ENCODE measurements around the gene ZNF195. TPM values are rescaled to one million over a fixed set of nuclear protein-coding genes. Genes with fewer than 3 reads are reported as not detected.
"Not testable (repeated sequence)": the region's sequence is repeated elsewhere in the genome, so short reads cannot be mapped to it uniquely, and the experiment has no call there.

The ZNF195 gene
- total RNA-seq, 1 experiment from 2014 or later, result 116 TPM

GRCh38 chr11:3413666-3414065 lies 34.7 kb upstream of the ZNF195 start:
- not testable (repeated sequence) for H3K4me1 Mint-ChIP-seq; H2BK15ac ChIP-seq (ENCODE audit: low read depth, low read length); H3T11ph ChIP-seq (ENCODE audit: low read length); H3K79me2 ChIP-seq (ENCODE audit: insufficient read depth, low read length); H2BK120ac ChIP-seq (ENCODE audit: low read depth, low read length, poor library complexity, severe bottlenecking); H3K4me2 ChIP-seq (ENCODE audit: insufficient read depth, insufficient read length, low read length); H3K79me1 ChIP-seq (ENCODE audit: insufficient read depth, low read depth, low read length, poor library complexity, severe bottlenecking); H3K9me3 Mint-ChIP-seq; H3K23ac ChIP-seq (ENCODE audit: insufficient read length, low read depth, low read length); H3K14ac ChIP-seq (ENCODE audit: insufficient read depth, low read length); H3K18ac ChIP-seq (ENCODE audit: insufficient read length, low read depth, low read length); H3K27me3 ChIP-seq (ENCODE audit: insufficient read depth, low read length); DNase-seq; H3K56ac ChIP-seq (ENCODE audit: insufficient read length, low read depth, low read length); H4K8ac ChIP-seq (replicated peaks; ENCODE audit: insufficient read length, low read depth, low read length); H4K91ac ChIP-seq (ENCODE audit: insufficient read length, low read depth, low read length); H4K20me1 ChIP-seq (ENCODE audit: control insufficient read depth, insufficient read depth, insufficient read length); H2AFZ ChIP-seq (ENCODE audit: low read length); H4K5ac ChIP-seq (ENCODE audit: insufficient read length, low read depth, low read length); H3K4ac ChIP-seq (ENCODE audit: low read depth, low read length); H2BK12ac ChIP-seq (ENCODE audit: insufficient read length, low read depth, low read length); H3K27ac Mint-ChIP-seq; H2AK5ac ChIP-seq (ENCODE audit: insufficient read length, low read length); H3K4me3 Mint-ChIP-seq; H3K4me1 ChIP-seq (ENCODE audit: insufficient read depth, low read length); H2BK20ac ChIP-seq (ENCODE audit: low read depth, low read length, poor library complexity, severe bottlenecking); H3K27ac ChIP-seq (ENCODE audit: insufficient read length, low read depth, low read length); H2BK5ac ChIP-seq (ENCODE audit: insufficient read length, low read length); H3K9me3 ChIP-seq (ENCODE audit: control insufficient read depth, low read depth, low read length); H3K23me2 ChIP-seq (ENCODE audit: insufficient read length, low read depth, low read length, poor library complexity, severe bottlenecking); H3K27me3 Mint-ChIP-seq (ENCODE audit: low read depth); H3K9ac ChIP-seq (ENCODE audit: extremely low read depth, insufficient read length, low read length)
- peaks cover 19 to 36% (median 30%) of the 10 kb centered on the region in 3 experiments for H3K36me3 Mint-ChIP-seq (ENCODE audit: insufficient read depth in 1 of 3, low read depth in 3 of 3)
- no CpG with 5 or more reads among the region's 24 CpGs for WGBS (ENCODE audit: extremely low coverage, insufficient read length, low lambda C conversion rate)

All from H9 (cell line).